ENCODE data around the gene KCNIP1. TPM values are rescaled to one million over a fixed set of nuclear protein-coding genes. Genes with fewer than 3 reads are reported as not detected.

The KCNIP1 gene
- polyA plus RNA-seq, 1 donor from 2014 or later, result 13.8 TPM

DNA sequence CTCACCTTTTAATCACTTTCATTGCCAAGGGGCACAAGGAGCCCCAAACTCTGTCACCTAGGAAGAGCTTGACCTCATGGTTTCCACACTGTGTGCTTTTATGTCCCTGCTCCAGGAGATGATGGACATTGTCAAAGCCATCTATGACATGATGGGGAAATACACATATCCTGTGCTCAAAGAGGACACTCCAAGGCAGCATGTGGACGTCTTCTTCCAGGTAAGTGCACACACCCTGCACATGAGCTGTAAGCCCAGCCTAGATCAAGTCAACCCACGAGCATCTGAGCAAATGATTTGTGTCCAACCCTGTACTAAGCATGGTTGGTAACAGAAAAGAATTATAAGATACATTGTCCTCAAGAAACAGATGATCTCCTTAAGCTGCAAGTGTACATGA lies 228.9 kb downstream of the KCNIP1 start:
- no peaks in the 10 kb centered on the region for H3F3A ChIP-seq (ENCODE audit: insufficient read depth, low read length, poor library complexity, severe bottlenecking)
- H3K27me3 ChIP-seq (ENCODE audit: insufficient read depth, low read depth, low read length), result no peaks in the 10 kb centered on the region
- peaks cover 4% of the 10 kb centered on the region for H3K9me3 ChIP-seq (ENCODE audit: low read length)
- H3K27ac ChIP-seq (ENCODE audit: low read length), result no peak overlapping the region
- H3K36me3 ChIP-seq (ENCODE audit: insufficient read depth, low read length), result no peaks in the 10 kb centered on the region
- no peak overlapping the region for H3K4me2 ChIP-seq (ENCODE audit: low read length)
- H4K20me1 ChIP-seq (ENCODE audit: insufficient read depth), result no peaks in the 10 kb centered on the region
- TF ChIP-seq POLR2AphosphoS5 (IDR thresholded peaks at IDR 0.05), result no peak
- no peak for TF ChIP-seq SMC3 (conservative IDR thresholded peaks at IDR 0.05; ENCODE audit: poor library complexity)
- no peak for TF ChIP-seq CTCF (IDR thresholded peaks at IDR 0.05; ENCODE audit: poor library complexity, severe bottlenecking)
- no peaks in the 10 kb centered on the region for H3K79me2 ChIP-seq (replicated peaks; ENCODE audit: insufficient read depth, low read length)
- no peaks in the 10 kb centered on the region for H3K9me2 ChIP-seq (ENCODE audit: insufficient read depth, low read length)
- no peak overlapping the region for H3K4me3 ChIP-seq (ENCODE audit: low read length)
- no peak overlapping the region for H2AFZ ChIP-seq (ENCODE audit: low read depth, low read length)
- no peak overlapping the region for H3K9ac ChIP-seq (ENCODE audit: low read length)

DNA sequence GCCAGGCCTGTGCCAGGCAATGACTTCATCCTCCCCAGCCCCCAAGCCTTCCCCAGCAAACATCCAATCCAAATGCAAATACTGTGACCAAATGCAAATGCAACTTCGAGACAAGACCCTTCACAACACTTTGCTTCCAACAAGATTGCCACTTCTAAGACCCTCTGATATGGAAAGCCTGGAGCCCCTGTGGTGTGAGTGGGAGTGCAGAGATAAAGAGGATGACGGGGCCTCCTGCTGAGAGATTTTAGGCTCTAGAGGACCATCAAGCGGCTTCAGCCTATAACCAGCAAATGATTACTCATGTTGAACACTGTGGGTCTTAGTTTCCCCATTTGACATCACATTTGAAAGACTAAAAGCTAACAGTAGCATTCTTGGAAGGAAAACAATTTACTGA lies 233.1 kb downstream of the KCNIP1 start:
- H3K27me3 ChIP-seq (ENCODE audit: insufficient read depth, low read depth, low read length), result no peaks in the 10 kb centered on the region
- TF ChIP-seq EP300 (conservative IDR thresholded peaks at IDR 0.05; ENCODE audit: poor library complexity, severe bottlenecking) (no peak), CTCF (IDR thresholded peaks at IDR 0.05; ENCODE audit: poor library complexity, severe bottlenecking) (no peak), RAD21 (conservative IDR thresholded peaks at IDR 0.05) (no peak), REST (IDR thresholded peaks at IDR 0.05; ENCODE audit: borderline replicate concordance) (no peak), SMC3 (conservative IDR thresholded peaks at IDR 0.05; ENCODE audit: poor library complexity) (no peak), TAF1 (IDR thresholded peaks at IDR 0.05; ENCODE audit: low read depth) (no peak), MXI1 (conservative IDR thresholded peaks at IDR 0.05; ENCODE audit: poor library complexity, severe bottlenecking) (no peak), POLR2AphosphoS5 (IDR thresholded peaks at IDR 0.05) (no peak), EZH2 (IDR thresholded peaks at IDR 0.05; ENCODE audit: borderline replicate concordance, insufficient read depth, low read length, poor library complexity, severe bottlenecking) (no peak)
- H3K9me3 ChIP-seq (ENCODE audit: low read length), result peaks cover 4% of the 10 kb centered on the region
- H3K27ac ChIP-seq (ENCODE audit: low read length), result no peak overlapping the region
- no peak overlapping the region for H2AFZ ChIP-seq (ENCODE audit: low read depth, low read length)
- no peak overlapping the region for H3K9ac ChIP-seq (ENCODE audit: low read length)
- H3F3A ChIP-seq (ENCODE audit: insufficient read depth, low read length, poor library complexity, severe bottlenecking), result no peaks in the 10 kb centered on the region
- H3K4me3 ChIP-seq (ENCODE audit: low read length), result no peak overlapping the region
- H3K9me2 ChIP-seq (ENCODE audit: insufficient read depth, low read length), result no peaks in the 10 kb centered on the region
- no peak overlapping the region for H3K4me2 ChIP-seq (ENCODE audit: low read length)
- no peaks in the 10 kb centered on the region for H4K20me1 ChIP-seq (ENCODE audit: insufficient read depth)
- no peaks in the 10 kb centered on the region for H3K79me2 ChIP-seq (replicated peaks; ENCODE audit: insufficient read depth, low read length)
- no peaks in the 10 kb centered on the region for H3K36me3 ChIP-seq (ENCODE audit: insufficient read depth, low read length)
